SK-N-SH (cell line): ENCODE measurements around the gene BRD4.

Experiments used
- CHD2 ChIP-seq: fragments of 150-350 bp; IDR thresholded peaks from 2 replicates; pipeline ENCODE4 v1.6.1; 2018; ENCODE audit warnings: low read length; ENCODE audit not compliant: partially characterized antibody
- CTCF ChIP-seq: fragments of 200-600 bp; sonication (generic); IDR thresholded peaks from 2 replicates; pipeline ENCODE4 v1.6.1; 2017; ENCODE audit warnings: antibody characterized with exemption, mild to moderate bottlenecking, moderate library complexity
- POLR2AphosphoS5 ChIP-seq: IDR thresholded peaks from 2 replicates; pipeline ENCODE4 v1.6.1; 2012; ENCODE audit warnings: low read depth, low read length
- RFX5 ChIP-seq: IDR thresholded peaks from 2 replicates; pipeline ENCODE4 v1.6.1; 2012; ENCODE audit warnings: mild to moderate bottlenecking, improper control_type of control experiment, low read length
- SIN3A ChIP-seq: IDR thresholded peaks from 2 replicates; pipeline ENCODE4 v1.6.1; 2012; ENCODE audit warnings: low read depth, mild to moderate bottlenecking, low read length, moderate library complexity, borderline replicate concordance
- TAF1 ChIP-seq: IDR thresholded peaks from 2 replicates; pipeline ENCODE4 v1.6.1; 2012; ENCODE audit warnings: low read depth, mild to moderate bottlenecking, low read length, moderate library complexity, borderline replicate concordance
- YY1 ChIP-seq: IDR thresholded peaks from 2 replicates; pipeline ENCODE4 v1.4.0; 2012; ENCODE audit warnings: low read depth, mild to moderate bottlenecking
- TF ChIP-seq, protein P1 (sequence below): IDR thresholded peaks from 2 replicates; pipeline ENCODE4 v1.4.0; 2012; ENCODE audit warnings: low read depth

GRCh38 chr19:15307169-15307568, 25.2 kb downstream of the BRD4 start:
- no peak for TF ChIP-seq CTCF
- TF ChIP-seq, protein P1, sequence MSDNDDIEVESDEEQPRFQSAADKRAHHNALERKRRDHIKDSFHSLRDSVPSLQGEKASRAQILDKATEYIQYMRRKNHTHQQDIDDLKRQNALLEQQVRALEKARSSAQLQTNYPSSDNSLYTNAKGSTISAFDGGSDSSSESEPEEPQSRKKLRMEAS: no peak
- TF ChIP-seq POLR2AphosphoS5: no peak
- TF ChIP-seq SIN3A: no peak
- no peak for TF ChIP-seq YY1
- no peak for TF ChIP-seq TAF1
- TF ChIP-seq RFX5: no peak
- no peak for TF ChIP-seq CHD2
